GM18499 (cell line): ENCODE data around the gene TICRR.
"Not testable (repeated sequence)": the region's sequence is repeated elsewhere in the genome, so short reads cannot be mapped to it uniquely, and the experiment has no call there.

ENCODE experiments used
- ATAC-seq: cut with Tn5 transposase; IDR thresholded peaks from one replicate; pipeline ENCODE4 v1.9.1; 2021; ENCODE audit warnings: moderate number of reproducible peaks; ENCODE audit not compliant: insufficient read depth, unreplicated experiment

Gene TICRR

GRCh38 chr15:89559769-89560264 lies 15.5 kb upstream of the TICRR start:
- ATAC-seq, result no peak

- no peak for ATAC-seq
Measured at GRCh38 chr15:89566181-89566580, 9.1 kb upstream of the TICRR start.

DNA sequence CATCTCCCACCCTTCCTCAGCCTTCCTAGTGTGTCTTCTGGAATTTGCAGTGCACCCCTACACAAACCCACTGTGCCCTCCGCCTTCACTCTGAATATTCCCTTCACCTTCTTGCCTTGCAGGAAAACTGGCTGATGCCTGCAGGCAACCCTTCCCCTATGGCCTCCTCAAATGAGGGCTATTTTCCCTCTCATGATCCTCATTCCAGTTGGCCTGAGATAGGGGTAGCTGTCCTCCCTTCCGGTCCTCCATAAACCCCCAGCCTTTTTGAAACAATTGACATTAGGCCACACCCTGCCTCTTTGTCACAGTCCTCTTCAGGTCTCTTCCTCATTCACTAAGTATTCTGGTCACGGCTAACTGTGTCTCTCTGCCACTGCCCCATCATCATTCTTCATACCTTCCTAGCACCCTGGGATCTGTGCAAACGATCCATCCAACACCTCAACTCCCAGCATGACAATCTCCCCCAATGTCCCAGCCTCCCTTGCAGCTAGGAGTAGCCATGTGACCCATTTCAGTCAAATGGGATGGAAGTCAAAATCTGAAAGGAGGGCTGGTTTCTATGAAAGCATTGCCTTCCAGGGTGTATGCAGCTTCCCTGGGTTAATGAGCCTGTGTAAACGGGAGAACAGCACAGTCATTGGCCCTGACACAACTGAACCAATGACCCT lies 8.5 kb upstream of the TICRR start:
- no peak for ATAC-seq

DNA sequence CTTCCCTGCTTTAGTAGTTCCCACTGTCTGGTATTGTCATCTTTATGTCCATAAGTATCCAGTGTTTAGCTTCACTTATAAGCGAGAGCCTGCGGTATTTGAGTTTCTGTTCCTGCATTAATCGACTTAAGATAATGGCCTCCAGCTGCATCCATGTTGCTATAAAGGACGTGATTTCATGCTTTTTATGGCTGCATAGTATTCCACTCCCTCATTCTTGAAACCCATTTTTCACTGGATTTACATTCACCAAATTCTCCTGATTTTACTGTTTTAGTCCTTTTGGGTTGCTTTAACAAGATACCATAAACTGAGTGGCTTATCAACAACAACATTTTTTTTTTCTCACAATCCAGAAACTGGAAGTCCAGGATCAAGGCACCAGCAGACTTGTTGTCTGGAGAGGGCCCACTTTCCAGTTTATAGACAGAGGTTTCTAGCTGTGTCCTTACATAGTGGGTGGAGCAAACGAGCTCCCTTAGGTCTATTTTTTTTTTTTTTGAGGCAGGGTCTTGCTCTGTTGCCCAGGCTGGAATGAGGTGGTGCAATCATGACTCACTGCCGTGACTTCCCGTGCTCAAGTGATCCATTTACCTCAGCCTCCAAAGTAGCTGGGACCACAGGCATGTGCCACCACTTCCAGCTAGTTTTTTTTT lies 6.1 kb upstream of the TICRR start:
- ATAC-seq, result no peak

DNA sequence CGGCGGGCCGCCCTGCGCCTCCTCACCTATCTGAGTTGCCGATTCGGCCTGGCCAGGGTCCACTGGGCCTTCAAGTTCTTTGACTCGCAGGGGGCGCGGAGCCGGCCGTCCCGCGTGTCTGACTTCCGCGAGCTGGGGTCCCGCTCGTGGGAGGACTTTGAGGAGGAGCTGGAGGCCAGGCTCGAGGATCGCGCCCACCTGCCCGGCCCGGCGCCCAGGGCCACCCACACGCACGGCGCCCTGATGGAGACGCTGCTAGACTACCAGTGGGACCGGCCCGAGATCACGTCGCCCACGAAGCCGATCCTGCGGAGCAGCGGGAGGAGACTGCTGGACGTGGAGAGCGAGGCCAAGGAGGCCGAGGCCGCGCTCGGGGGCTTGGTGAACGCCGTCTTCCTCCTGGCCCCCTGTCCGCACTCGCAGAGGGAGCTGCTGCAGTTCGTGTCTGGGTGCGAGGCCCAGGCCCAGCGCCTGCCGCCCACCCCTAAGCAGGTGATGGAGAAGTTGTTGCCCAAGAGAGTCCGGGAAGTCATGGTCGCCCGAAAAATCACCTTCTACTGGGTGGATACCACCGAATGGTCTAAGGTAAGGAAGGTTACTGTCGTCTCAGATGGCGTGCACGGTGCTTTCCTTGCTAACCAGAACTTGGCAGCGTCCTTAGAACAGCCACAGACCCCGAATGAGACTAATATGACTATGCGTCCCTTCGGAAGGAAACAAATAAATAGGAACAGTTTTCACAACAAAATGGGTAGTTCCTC lies 567 bp downstream of the TICRR start:
- no peak for ATAC-seq

DNA sequence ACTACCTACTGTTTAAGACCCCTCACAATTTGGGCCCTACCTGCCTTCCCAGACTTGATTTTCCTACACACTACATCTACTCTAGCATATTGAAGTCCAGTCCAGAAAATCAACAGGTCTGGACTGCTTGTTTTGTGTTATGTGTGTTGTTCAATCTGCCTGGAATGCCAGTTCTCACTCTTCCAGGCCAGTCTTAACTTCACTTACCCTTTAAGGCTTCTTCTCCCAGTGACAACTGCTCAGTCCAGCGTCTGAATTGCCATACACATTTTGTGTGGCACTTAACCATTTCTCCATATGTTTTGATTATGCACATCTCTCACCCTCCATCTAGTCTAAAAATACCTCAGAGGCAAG lies 1.1 kb downstream of the TICRR start:
- ATAC-seq, result no peak

- no peak for ATAC-seq
Measured at GRCh38 chr15:89577776-89578115, 2.5 kb downstream of the TICRR start.

DNA sequence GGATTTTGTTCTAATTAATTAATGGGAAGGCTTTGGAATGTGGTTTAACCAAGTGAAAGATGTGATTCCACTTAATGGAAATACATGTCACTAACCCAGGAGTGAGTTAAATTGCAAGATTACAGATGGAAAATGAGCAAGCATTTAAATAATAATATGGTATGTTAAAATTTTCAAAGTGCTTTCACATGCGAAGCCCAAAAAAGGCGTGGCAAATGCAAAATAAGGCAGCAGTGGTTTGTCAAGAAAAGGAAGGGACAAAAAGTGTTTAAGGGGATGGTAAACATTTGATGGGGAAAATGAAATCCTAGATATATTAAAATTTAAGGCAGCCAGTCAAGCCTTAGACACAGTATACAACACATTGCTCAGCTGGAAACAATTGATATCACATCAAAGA lies 2.9 kb downstream of the TICRR start:
- no peak for ATAC-seq

GRCh38 chr15:89580747-89581146 lies 5.5 kb downstream of the TICRR start:
- not testable (repeated sequence) for ATAC-seq

GRCh38 chr15:89586651-89587050 lies 11.4 kb downstream of the TICRR start:
- ATAC-seq, result no peak

DNA sequence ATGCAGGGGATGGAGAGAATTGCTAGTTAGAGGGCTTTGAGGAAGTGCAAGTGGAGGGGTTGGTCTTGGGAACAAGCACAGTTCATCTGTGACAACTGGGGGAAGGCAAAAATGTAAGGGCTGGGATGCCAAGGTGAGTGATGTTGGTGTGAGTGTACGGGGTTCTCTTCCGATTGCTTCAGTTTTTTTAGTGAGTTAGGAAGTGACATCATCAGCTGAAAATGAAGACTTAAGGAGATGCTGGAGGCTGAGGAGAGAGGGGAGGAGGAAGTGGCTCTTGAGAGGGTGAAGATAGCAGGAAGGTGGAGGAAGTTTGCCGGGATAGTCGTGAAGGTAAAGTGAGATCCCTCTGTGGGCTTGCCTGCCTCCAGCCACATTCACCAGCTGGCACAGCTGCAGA lies 12.7 kb downstream of the TICRR start:
- no peak for ATAC-seq

DNA sequence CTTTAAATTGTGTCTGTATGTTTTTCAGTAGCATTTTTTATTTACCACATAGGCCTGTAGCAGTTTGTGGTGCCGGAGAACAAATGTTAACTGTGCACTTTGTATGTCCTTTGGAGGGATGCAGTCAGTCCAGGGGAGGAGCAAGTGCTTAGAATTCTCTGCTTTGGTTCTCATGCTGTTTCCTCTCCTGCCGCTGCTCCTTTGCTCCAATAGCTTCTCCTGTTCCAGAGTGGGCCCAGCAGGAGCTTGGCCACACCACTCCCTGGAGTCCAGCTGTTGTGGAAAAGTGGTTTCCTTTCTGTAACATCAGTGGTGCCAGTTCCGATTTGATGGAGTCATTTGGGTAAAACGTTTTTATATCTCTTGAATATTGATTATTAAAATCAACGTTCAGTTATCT lies 16.6 kb downstream of the TICRR start:
- no peak for ATAC-seq

DNA sequence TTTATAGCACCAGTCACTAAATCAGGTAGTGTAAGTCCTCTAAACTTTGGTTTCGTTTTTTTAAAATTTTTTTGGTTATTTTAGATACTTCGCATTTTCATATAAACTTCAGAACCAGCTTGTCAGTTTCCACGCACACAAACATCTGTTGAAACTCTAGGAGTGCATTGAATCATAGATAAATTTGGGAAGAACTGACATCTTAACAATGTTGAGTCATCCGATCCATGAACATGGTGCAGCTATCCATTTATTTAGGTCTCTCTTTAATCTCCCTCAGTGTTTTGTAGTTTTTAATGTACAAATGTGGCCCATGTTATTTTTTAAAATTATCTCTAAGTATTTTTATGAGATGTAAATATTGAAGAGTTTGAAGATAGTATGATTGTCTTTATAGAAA lies 17.7 kb downstream of the TICRR start:
- no peak for ATAC-seq

DNA sequence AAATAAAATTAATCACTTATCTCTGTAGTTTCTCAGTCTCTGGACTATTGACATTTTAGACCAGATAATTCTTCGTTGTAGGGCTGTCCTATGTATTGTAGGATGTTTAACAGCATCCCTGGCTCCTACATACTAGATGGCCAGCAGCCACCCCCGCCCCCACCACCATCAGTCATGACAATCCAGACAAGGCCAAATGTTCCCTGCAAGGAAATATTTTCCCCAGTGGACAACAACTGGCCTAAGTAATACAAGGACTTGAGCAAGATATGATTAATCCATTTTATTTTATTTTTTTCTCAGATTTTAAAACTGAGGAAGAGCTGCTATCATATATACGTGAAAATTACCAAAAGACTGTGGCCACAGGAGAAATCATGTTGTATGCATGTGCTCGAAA lies 23.8 kb downstream of the TICRR start:
- ATAC-seq, result no peak

GRCh38 chr15:89611317-89611716 lies 36.0 kb downstream of the TICRR start:
- no peak for ATAC-seq

DNA sequence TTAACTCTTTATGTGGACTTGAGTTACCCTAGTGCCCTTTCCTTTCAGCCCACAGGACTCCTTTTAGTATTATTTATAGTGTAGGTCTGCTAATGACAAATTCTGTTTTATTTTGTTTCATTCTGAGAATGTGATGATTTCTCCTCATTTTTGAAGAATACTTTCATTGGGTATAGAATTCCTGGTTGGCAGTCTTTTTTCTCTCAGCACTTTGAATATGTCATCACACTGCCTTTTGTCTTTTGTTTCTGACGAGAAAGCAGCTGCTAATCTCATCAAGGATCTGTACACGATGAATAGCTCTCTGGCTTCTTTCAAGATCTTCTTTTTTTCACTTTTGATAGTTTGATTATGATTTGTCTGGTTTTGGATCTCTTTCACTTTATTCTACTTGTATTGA lies 37.8 kb downstream of the TICRR start:
- no peak for ATAC-seq

GRCh38 chr15:89614164-89614563 lies 38.9 kb downstream of the TICRR start:
- no peak for ATAC-seq

GRCh38 chr15:89615135-89615534 lies 39.9 kb downstream of the TICRR start:
- ATAC-seq, result no peak

GRCh38 chr15:89616228-89616627 lies 41.0 kb downstream of the TICRR start:
- no peak for ATAC-seq

- no peak for ATAC-seq
Measured at GRCh38 chr15:89621547-89621946, 46.3 kb downstream of the TICRR start.

DNA sequence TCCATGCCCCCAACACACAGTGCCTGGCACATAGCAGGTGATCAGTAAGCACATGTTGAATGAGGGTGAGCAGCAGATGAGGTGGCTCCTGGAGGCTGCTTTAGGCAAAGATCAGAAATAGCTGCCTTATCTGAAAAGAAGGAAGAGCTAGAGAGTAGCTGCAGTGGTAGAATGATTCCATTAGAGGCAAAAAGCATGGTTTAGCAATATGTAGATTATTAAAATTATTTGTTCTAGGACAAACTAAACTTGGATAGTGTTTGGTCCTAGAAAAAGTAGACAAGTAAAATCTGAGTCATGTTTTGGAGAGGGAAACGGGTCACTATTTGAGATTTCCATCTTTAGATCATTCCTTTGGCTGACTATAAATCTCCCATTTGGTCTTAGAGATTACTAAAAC lies 47.9 kb downstream of the TICRR start:
- no peak for ATAC-seq

DNA sequence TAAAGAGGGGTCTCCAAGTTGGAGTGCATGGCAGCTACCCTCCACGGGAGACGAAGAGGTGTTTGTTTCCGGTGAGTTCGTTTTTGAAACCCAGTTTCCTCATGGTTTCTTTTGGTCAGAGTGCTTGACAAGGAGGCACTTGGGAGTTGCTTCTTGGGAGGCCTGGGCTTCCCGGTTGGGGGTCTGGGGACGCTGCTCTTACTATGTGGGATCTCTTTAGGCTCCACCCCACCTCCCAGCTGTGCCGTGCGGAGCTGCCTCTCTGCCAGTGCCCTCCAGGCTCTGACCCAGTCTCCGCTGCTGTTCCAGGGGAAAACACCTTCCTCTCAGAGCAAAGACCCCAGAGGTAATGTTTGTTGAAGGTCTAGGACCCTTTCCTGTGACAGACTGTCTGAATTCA lies 50.4 kb downstream of the TICRR start:
- ATAC-seq, result no peak
